Subcutaneous adipose tissue (tissue), 4 donors: ENCODE results near the gene ZNF680. TPM values are rescaled to one million over a fixed set of nuclear protein-coding genes. Genes with fewer than 3 reads are reported as not detected.

Experiments used
- total RNA-seq, 4 donors: library from RNA; depleted of rRNA; stranded (reverse); fragments of >200 nt; gene quantifications; one replicate each; pipeline ENCODE4 v1.1.0, GENCODE V29; 2016
- TF ChIP-seq, protein P1 (sequence below): fragments of 450-650 bp; IDR thresholded peaks from one replicate; pipeline ENCODE4 v1.5.1; 2016; ENCODE audit warnings: low read depth, mild to moderate bottlenecking, control low read depth, antibody characterized with exemption, moderate library complexity

The ZNF680 gene
- total RNA-seq, 4 donors from 2014 or later: 19.6 to 20.5 (median 20.1) TPM

DNA sequence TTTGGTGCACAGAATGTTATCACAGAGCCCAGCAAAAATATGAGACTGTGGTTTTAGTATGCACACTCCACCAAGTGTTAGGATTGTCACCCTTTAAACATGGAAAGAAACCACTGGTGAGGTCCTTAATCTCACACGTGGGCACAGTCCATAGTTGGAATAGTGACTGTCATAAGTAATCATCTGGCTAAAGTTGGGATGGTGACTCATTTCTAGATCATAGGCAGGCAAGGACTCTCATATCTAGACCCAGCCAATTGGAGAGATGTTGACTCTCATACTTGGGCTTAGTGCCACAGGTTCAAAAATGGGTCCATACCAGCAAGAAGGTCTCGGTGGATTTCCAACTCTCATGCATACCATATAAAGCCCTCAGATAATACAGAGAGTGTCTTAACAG lies 39.6 kb upstream of the ZNF680 start:
- TF ChIP-seq, protein P1, sequence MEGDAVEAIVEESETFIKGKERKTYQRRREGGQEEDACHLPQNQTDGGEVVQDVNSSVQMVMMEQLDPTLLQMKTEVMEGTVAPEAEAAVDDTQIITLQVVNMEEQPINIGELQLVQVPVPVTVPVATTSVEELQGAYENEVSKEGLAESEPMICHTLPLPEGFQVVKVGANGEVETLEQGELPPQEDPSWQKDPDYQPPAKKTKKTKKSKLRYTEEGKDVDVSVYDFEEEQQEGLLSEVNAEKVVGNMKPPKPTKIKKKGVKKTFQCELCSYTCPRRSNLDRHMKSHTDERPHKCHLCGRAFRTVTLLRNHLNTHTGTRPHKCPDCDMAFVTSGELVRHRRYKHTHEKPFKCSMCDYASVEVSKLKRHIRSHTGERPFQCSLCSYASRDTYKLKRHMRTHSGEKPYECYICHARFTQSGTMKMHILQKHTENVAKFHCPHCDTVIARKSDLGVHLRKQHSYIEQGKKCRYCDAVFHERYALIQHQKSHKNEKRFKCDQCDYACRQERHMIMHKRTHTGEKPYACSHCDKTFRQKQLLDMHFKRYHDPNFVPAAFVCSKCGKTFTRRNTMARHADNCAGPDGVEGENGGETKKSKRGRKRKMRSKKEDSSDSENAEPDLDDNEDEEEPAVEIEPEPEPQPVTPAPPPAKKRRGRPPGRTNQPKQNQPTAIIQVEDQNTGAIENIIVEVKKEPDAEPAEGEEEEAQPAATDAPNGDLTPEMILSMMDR: no peak

DNA sequence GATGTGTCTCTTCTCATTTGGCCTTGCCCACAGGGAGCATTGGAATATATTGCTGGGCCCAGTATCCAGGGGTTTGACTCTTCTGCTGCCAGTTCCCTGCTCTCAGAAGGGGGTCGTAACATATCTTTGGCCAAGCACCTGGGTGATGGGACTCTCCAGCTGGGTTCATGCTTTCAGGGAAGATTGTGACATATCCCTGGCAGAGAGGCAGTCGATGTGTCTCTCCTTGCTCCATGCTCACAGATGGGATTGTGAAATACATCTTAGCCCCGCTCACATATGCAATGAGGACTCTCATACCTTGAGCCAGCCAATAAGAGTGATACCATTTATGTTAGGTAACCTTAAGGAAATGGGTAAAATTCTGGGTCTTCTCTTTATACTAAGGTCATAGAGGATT lies 39.2 kb upstream of the ZNF680 start:
- TF ChIP-seq, protein P1: no peak

DNA sequence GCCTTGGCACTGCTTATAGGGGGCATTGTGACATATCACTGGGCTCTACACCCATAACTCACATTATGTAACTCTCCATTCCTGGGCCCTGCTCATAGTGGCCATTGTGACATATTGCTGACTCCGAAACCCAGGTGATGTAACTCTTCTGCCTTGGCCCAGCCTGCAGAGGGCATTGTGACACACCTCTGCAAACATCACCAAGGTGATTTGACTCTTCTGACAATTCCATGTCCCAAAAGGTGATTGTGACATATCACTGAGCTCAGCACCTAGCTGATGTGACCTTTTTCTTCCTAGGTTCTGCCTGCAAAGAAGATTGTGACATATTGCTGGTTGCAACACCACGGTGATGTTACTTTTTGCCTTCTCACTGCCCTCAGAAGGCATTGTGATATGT lies 36.5 kb upstream of the ZNF680 start:
- TF ChIP-seq, protein P1: no peak

DNA sequence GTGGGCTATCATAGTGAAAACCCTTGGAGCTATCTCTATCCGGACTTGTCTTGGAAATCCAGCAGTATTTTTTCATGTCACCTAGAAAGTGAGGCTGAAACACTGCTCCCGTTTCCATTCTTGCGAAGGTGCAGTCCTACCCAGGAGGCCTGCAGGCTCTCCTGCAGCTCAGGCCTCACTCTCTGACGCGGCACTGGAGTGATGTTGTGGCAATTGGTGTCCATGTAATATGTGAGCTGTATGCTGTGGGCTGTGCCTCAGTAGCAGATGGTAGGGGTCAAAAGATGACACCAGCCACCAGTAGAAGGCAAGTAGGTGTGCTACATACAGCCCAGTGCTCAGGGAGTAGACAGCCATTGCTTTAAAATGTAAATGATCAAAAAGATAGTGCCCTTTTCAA lies 28.1 kb upstream of the ZNF680 start:
- TF ChIP-seq, protein P1: no peak

DNA sequence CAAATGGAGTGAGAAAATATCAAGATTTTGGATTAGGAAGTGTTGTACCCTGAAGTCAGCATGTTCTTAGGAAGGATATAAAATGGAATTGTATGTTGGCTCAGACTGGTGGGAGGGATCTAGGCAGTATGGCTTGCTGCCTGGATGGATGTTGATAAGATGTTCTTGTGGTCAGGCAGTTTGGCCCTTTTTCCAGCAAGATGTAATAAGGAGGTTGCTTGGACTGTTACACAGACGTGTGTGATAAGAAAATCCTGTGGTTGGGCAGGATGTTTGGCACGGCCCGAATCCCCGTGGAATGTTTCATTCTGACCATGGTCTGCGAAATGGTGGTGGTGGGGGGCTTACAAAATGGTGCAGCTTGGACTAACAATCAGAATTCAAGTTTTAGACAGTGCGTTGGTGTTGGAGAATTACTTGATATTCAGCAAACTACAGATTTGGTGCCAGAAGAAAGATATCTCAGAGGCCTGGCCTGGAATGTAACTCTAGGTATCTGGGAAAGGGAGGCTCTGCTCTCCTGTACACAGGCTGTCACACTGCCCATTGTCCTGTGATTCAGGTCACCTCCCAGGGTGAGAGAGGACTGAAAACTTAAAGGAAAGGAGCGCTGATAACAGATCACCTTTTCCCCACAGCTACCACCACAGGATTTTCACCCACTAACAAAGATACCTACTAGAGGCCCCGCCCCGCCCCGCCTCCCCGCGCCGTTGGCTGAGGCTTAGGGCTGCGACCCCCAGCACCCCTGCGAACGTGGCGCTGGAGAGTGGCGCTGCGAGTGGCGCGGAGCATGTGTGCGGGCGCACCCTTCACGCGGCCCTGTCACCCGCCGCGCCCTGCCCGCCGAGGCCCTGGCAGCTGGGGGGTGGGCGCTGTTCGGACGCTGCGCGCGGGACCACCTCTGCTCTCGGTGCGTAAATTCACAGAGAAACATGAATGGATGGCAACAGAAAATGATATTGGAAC lies 19.3 kb upstream of the ZNF680 start:
- TF ChIP-seq, protein P1: no peak

DNA sequence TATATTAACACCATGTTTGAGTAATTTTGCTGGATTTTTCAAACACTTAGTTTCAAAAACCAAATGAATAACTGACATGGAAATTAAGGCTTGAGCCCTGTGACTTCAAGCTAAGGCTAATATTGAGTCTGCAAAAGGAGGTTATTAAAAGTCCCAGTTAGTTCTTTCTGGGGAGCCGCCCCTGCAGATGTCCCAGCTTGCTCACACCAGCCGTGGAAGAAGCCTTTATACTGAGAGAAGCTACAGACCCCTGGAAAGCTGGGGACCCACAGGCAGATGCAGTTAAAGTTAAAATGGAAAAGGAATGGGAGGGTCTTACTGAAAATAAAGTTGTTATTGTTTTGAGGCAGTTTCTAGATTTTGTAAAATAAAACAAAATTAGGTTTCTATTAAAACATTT lies 18.5 kb upstream of the ZNF680 start:
- TF ChIP-seq, protein P1: no peak

DNA sequence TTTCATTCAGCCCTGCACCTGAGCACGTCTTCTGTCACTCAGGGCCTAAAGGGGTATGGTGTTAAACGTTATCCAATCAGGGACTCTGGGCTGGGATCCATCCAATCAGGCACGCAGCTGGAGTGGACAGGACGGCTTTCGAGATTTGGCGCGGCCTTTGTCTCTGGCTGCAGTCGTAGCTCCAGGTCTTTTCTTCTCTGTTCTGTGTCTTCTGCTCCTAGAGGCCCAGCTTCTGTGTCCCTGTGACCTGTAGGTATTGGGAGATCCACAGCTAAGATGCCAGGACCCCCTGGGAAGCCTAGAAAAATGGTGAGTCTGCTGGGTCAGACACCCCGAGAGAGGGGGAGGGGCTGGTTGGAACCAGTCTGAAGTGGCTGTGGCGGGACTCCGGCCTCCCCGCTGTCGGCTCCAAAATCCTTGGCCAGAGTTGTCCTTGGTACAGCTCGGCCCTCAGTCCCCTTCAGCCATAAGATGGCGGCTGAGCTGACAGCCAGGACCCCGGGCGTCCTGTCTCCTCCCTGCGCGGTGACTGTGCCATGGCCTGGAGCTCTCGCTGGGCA lies 11.7 kb upstream of the ZNF680 start:
- TF ChIP-seq, protein P1: no peak
